Testis (tissue), 3 donors: ENCODE measurements around the gene SPIN1. TPM values are rescaled to one million over a fixed set of nuclear protein-coding genes. Genes with fewer than 3 reads are reported as not detected.

Source experiments
- DNase-seq: peaks from one replicate; pipeline ENCODE4 v3.0.0-alpha.2; 2019
- H3K27ac ChIP-seq, 2 donors: fragments of 200-600 bp; sonication (generic); one replicate each; pipeline ENCODE4 v1.5.1; 2019
- H3K27me3 ChIP-seq: fragments of 200-600 bp; sonication (generic); one replicate; pipeline ENCODE4 v1.5.1; 2019
- H3K36me3 ChIP-seq: fragments of 200-600 bp; sonication (generic); one replicate; pipeline ENCODE4 v1.5.1; 2017; ENCODE audit warnings: low read depth; ENCODE audit errors: missing control alignments
- H3K4me1 ChIP-seq: fragments of 200-600 bp; sonication (generic); one replicate; pipeline ENCODE4 v1.5.1; 2019
- H3K4me3 ChIP-seq, 2 donors: fragments of 200-600 bp; sonication (generic); one replicate each; pipeline ENCODE4 v1.5.1; 2017 to 2019
- H3K9me3 ChIP-seq: fragments of 200-600 bp; sonication (generic); one replicate; pipeline ENCODE4 v1.5.1; 2017
- POLR2A ChIP-seq: fragments of 450-650 bp; IDR thresholded peaks from one replicate; pipeline ENCODE4 v1.6.1; 2017; ENCODE audit warnings: antibody characterized with exemption, mild to moderate bottlenecking, moderate library complexity
- WGBS, 2 donors: methylation state at CpG; one replicate each; pipeline ENCODE4 v1.1.5; 2018; 5-methylcytosine and 5-hydroxymethylcytosine counted together
- intact Hi-C: fragments of 100-400 bp; cut with DNase I; formaldehyde crosslinking; loops from one replicate; pipeline ENCODE4 v1.15.1; 2023; ENCODE audit warnings: low total_unique reads
- polyA plus RNA-seq: library from polyadenylated mRNA; stranded (reverse); fragments of 350-450 nt; fragmentation: Illumina TruSeq; extraction: RNeasy Lipid Tissue Mini Kit (QIAGEN cat#74804); gene quantifications from one replicate; pipeline ENCODE4 v1.2.3, GENCODE V29; 2014; ENCODE audit warnings: low read depth, low replicate concordance; ENCODE audit not compliant: insufficient read depth
- total RNA-seq, 2 donors: library from RNA; depleted of rRNA; stranded (reverse); fragments of >200 nt; gene quantifications; one replicate each; pipeline ENCODE4 v1.2.3, GENCODE V29; 2016
- TF ChIP-seq, protein P1 (sequence below), 3 experiments: fragments of 450-650 bp in 2 of 3; fragments of 200-600 bp in 1 of 3; sonication (generic) in 1 of 3; IDR thresholded peaks; one replicate each; pipeline ENCODE4 v1.5.1; 2016 to 2019; ENCODE audit warnings: antibody characterized with exemption in 3 of 3, mild to moderate bottlenecking in 2 of 3, moderate library complexity in 1 of 3

Gene SPIN1
- total and polyA plus RNA-seq, 3 donors from 2014 or later = 93.7 to 139 (median 119) TPM

DNA sequence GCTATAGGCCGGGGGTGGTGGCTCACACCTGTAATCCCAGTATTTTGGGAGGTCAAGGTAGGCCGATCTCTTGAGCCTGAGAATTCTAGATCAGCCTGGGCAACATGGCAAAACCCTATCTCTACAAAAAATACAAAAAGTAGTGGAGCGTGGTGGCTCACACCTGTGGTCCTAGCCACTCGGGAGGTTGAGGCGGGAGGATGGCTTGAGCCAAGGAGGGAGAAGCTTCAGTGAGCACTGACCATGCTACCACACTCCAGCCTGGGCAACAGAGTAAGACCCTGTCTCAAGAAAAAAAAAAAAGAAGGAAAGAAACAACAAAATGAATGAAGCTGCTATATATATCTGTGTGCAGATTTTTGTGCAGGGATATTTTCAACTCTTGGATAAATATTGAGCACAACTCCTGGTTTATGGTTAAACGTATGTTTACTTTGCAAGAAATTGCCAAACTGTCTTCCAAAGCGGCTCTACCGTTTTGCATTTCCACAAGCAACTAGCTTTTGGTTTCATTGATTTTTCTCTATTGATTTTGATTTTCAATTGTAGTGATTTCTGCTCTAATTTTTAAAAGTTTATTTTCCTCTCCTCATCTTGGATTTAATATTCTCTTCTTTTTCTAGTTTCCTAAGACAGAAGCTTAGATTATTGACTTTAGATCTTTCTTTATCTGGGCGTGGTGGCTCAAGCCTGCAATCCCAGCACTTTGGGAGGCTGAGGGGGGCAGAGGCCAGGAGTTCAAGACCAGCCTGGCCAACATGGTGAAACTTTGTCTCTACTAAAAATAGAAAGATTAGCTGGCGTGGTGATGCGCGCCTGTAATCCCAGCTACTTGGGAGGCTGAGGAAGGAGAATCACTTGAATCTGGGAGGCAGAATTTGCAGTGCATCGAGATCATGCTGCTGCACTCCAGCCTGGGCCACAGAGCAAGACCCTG is 49.2 kb downstream of the SPIN1 start:
- no peaks in the 10 kb centered on the region for H3K9me3 ChIP-seq
- DNase-seq = no peak
- H3K36me3 ChIP-seq = no peaks in the 10 kb centered on the region
- no peak for TF ChIP-seq POLR2A
- TF ChIP-seq, protein P1, sequence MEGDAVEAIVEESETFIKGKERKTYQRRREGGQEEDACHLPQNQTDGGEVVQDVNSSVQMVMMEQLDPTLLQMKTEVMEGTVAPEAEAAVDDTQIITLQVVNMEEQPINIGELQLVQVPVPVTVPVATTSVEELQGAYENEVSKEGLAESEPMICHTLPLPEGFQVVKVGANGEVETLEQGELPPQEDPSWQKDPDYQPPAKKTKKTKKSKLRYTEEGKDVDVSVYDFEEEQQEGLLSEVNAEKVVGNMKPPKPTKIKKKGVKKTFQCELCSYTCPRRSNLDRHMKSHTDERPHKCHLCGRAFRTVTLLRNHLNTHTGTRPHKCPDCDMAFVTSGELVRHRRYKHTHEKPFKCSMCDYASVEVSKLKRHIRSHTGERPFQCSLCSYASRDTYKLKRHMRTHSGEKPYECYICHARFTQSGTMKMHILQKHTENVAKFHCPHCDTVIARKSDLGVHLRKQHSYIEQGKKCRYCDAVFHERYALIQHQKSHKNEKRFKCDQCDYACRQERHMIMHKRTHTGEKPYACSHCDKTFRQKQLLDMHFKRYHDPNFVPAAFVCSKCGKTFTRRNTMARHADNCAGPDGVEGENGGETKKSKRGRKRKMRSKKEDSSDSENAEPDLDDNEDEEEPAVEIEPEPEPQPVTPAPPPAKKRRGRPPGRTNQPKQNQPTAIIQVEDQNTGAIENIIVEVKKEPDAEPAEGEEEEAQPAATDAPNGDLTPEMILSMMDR (IDR thresholded peaks at IDR 0.05) = no peak
- no peak overlapping the region for H3K4me3 ChIP-seq
- H3K27ac ChIP-seq = no peak overlapping the region
- intact Hi-C loops = no loop called here
- H3K4me1 ChIP-seq = no peaks in the 10 kb centered on the region
- WGBS, 2 donors = 95% methylated on average over 13 of the region's 13 CpGs
- H3K27me3 ChIP-seq = no peaks in the 10 kb centered on the region

DNA sequence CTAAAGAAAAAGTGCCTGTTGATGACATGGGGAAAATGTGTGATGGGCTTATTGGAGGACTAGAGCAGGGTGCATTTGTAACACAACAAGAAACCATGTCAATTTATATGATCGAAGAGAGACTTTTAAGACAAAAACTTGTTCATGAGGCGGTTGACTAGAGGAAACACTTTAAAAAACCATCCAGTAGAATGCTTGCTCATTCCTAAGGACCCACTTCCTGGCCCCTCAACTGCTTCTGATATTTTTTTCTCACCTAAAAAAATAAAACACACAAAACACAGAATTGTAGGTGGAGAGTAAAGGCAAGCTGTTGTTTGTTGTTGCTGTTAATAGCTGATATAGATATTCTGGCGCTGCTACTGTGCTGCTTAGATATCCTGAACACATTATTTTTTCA is 50.6 kb downstream of the SPIN1 start:
- Histone ChIP-seq H3K27ac (no peak overlapping the region), H3K27me3 (no peaks in the 10 kb centered on the region), H3K9me3 (no peaks in the 10 kb centered on the region), H3K4me1 (no peaks in the 10 kb centered on the region), H3K4me3 (no peak overlapping the region), H3K36me3 (no peaks in the 10 kb centered on the region)
- intact Hi-C loops = no loop called here
- TF ChIP-seq POLR2A = no peak
- TF ChIP-seq, protein P1 (IDR thresholded peaks at IDR 0.05) = no peak
- 91 to 92% methylated on average over 3 of the region's 3 CpGs for WGBS, 2 donors
- DNase-seq = no peak

DNA sequence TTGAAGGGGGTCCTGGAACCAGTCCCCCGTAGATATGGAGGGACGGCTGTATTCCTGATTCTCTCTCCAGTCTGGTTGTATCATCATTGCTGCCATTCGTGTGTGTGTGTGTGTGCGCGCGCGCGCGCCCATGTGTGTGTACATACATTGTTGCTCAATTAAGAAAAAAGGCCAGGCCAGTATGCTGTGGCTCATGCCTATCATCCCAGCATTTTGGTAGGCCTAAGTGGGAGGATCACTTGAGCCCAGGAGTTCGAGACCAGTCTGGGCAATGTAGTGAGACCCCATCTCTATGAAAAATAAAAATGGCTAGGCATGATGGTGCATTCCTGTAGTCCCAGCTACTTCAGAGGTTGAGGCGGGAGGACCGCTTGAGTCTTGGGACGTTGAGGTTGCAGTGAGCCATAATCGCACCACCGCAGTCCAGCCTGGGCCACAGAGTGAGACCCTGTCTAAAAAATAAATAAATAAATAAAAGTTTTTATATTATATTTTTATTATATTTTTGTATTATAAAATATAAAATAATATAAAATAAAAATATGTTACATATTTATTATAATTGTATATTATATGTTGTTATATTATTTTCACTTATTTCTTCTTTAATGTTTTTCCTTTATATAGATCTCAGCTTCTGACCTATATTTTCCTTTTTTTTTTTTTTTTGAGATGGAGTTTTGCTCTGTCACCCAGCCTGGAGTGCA is 53.2 kb downstream of the SPIN1 start:
- Histone ChIP-seq H3K36me3 (no peaks in the 10 kb centered on the region), H3K4me1 (no peaks in the 10 kb centered on the region), H3K9me3 (no peaks in the 10 kb centered on the region), H3K27ac (no peak overlapping the region), H3K4me3 (no peak overlapping the region), H3K27me3 (no peaks in the 10 kb centered on the region)
- DNase-seq = no peak
- 95 to 98% methylated on average over 15 of the region's 15 CpGs for WGBS, 2 donors
- intact Hi-C loops = no loop called here
- TF ChIP-seq, protein P1 (IDR thresholded peaks at IDR 0.05) = no peak
- no peak for TF ChIP-seq POLR2A

DNA sequence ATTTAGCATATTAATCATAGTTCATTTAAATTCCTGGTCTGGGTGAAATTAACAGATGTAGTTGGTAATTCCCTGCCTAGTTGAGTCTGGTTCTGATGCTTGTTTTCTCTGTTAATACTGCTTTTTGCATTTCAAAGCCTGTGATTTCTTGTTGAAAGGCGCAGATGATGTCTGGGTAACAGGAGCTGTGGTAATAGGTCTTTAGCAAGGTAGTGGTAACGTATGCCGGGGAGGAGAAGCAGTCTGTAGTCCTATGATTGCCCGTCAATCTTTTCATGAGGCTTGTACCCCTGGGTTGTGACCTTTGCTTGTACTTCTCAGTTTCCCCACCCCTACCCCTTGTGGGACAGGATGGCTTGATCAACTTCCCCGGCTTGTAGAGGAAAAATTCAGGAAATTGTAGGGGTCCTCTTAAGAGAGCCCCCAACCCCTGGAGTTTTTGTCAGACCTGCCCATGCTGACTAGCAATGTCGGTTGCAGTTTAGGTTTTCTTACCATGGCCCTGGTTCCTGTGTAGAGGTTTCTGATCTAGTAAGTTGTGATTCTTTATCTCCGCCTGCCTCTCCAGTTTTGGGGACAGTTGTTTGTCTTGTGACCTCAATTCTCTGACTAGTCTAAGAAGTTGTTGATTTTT is 55.4 kb downstream of the SPIN1 start:
- TF ChIP-seq, protein P1 (IDR thresholded peaks at IDR 0.05) = no peak
- no peak for TF ChIP-seq POLR2A

More for the DNA sequence above, 55.4 kb downstream of the SPIN1 start:
- no peak for DNase-seq
- peaks cover 5% of the 10 kb centered on the region for H3K4me1 ChIP-seq
- no peak overlapping the region for H3K27ac ChIP-seq
- no peaks in the 10 kb centered on the region for H3K36me3 ChIP-seq
- no peaks in the 10 kb centered on the region for H3K9me3 ChIP-seq
- no peak overlapping the region for H3K4me3 ChIP-seq
- no peaks in the 10 kb centered on the region for H3K27me3 ChIP-seq
- WGBS, 2 donors = 83 to 86% methylated on average over 7 of the region's 7 CpGs
- intact Hi-C loops = no loop called here
